Naive thymus-derived CD8-positive, alpha-beta T cell (primary cell): Measurements from ENCODE around the gene RAB6B. TPM values are rescaled to one million over a fixed set of nuclear protein-coding genes. Genes with fewer than 3 reads are reported as not detected.

Experiments used
- ATAC-seq, 2 donors: fragments of 150-1000 bp; cut with Tn5 transposase in 1 of 2; sonication (Bioruptor Pico), chemical (Tn5 transposase) in 1 of 2; 1 replicate in 1 of 2; 2 replicates in 1 of 2; pipeline ENCODE4 v1.10.0; 2021; ENCODE audit warnings: mild to moderate bottlenecking in 2 of 2, moderate library complexity in 2 of 2
- POLR2A ChIA-PET: fragments of 350-600 bp; sonication (Branson Sonifier 250); formaldehyde crosslinking; loops from one replicate; lab custom pipeline; 2021; ENCODE audit warnings: antibody characterized with exemption; lab: Charles Lee
- DNase-seq, 10 donors: peaks; one replicate each; pipeline versions ENCODE4 v3.0.0 to v3.0.0-alpha.2; 2020 to 2022
- H3K27ac Mint-ChIP-seq, 10 donors: one replicate each; pipeline ENCODE4 v1.8.0; 2020 to 2022; ENCODE audit warnings: mild to moderate bottlenecking in 10 of 10, mixed read lengths in 10 of 10, moderate library complexity in 4 of 10, inconsistent platforms in 1 of 10
- H3K27me3 Mint-ChIP-seq, 5 donors: one replicate each; pipeline ENCODE4 v1.8.0; 2021 to 2022; ENCODE audit warnings: mixed read lengths in 5 of 5
- H3K36me3 Mint-ChIP-seq, 3 donors: one replicate each; pipeline ENCODE4 v1.8.0; 2020 to 2022; ENCODE audit warnings: mixed read lengths in 3 of 3, mild to moderate bottlenecking in 2 of 3, inconsistent platforms in 1 of 3
- H3K4me1 Mint-ChIP-seq, 4 donors: one replicate each; pipeline ENCODE4 v1.8.0; 2021 to 2022; ENCODE audit warnings: mixed read lengths in 4 of 4
- H3K4me3 Mint-ChIP-seq, 10 donors: one replicate each; pipeline ENCODE4 v1.8.0; 2020 to 2022; ENCODE audit warnings: mild to moderate bottlenecking in 10 of 10, mixed read lengths in 10 of 10, moderate library complexity in 6 of 10, inconsistent platforms in 1 of 10
- H3K9me3 Mint-ChIP-seq, 9 donors: one replicate each; pipeline ENCODE4 v1.8.0; 2020 to 2022; ENCODE audit warnings: mixed read lengths in 9 of 9, mild to moderate bottlenecking in 3 of 9, inconsistent platforms in 1 of 9, moderate library complexity in 1 of 9
- polyA plus RNA-seq, 3 donors: library from polyadenylated mRNA; unstranded; fragments of 300-500 nt; fragmentation: Illumina TruSeq; gene quantifications; one replicate each; pipeline ENCODE4 v1.2.3, GENCODE V29; 2021
- total RNA-seq, 8 experiments: library from RNA in 2 of 8; stranded (reverse) in 2 of 8; gene quantifications; one replicate each; pipeline ENCODE4 v1.2.3 and lab custom pipeline; 2021 to 2026

The RAB6B gene
- total and polyA plus RNA-seq, 5 experiments from 2014 or later, result 0.25 to 0.38 (median 0.28) TPM; not detected in 2

- POLR2A ChIA-PET, result no interaction called here
- H3K27ac Mint-ChIP-seq, result peak overlapping the region in 2 of 10 donors; percentile 2 to 36
- H3K36me3 Mint-ChIP-seq, result peaks cover 11 to 90% (median 22%) of the 10 kb centered on the region in 3 donors
Measured at GRCh38 chr3:133815386-133815785, 80.3 kb downstream of the RAB6B start.

GRCh38 chr3:133812872-133813271 lies 82.8 kb downstream of the RAB6B start:
- ATAC-seq (no peak), DNase-seq (no peak)
- H3K4me1 Mint-ChIP-seq, result peaks cover 12 to 44% (median 23%) of the 10 kb centered on the region in 4 donors
- no peak overlapping the region for H3K4me3 Mint-ChIP-seq
- H3K36me3 Mint-ChIP-seq, result peaks cover 11 to 93% (median 19%) of the 10 kb centered on the region in 3 donors
- H3K9me3 Mint-ChIP-seq, result no peaks in the 10 kb centered on the region
- peak overlapping the region in 3 of 10 donors; percentile 37 to 72 (median 54) for H3K27ac Mint-ChIP-seq
- POLR2A ChIA-PET, result no interaction called here
- H3K27me3 Mint-ChIP-seq, result no peaks in the 10 kb centered on the region

More at GRCh38 chr3:133815386-133815785, 80.3 kb downstream of the RAB6B start:
- no peak overlapping the region for H3K4me3 Mint-ChIP-seq
- peaks cover 3 to 29% (median 20%) of the 10 kb centered on the region in 4 donors for H3K4me1 Mint-ChIP-seq
- no peak for ATAC-seq
- no peaks in the 10 kb centered on the region for H3K9me3 Mint-ChIP-seq
- DNase-seq, result no peak
- H3K27me3 Mint-ChIP-seq, result no peaks in the 10 kb centered on the region

GRCh38 chr3:133805702-133806475 lies 89.8 kb downstream of the RAB6B start, which contains the start of gene SRPRB:
SRPRB (plus strand) TSS chr3:133805815; CDS start chr3:133805849, 34 bp downstream.
- H3K27ac Mint-ChIP-seq, result peak within 1 kb of the TSS; percentile 85 to 99 (median 97)
- H3K4me3 Mint-ChIP-seq, result peak within 1 kb of the TSS; percentile 92 to 99 (median 96)
- ATAC-seq (peak; percentile 95 to 97), DNase-seq (peak; percentile 92 to 98 (median 95))
- no peaks in the 10 kb centered on the region for H3K9me3 Mint-ChIP-seq
- POLR2A ChIA-PET, result no interaction called here
- peaks cover 0 to 29% (median 10%) of the 10 kb centered on the region in 3 donors for H3K36me3 Mint-ChIP-seq
- peaks cover 6 to 45% (median 30%) of the 10 kb centered on the region in 4 donors for H3K4me1 Mint-ChIP-seq
- H3K27me3 Mint-ChIP-seq, result peaks cover 0 to 7% (median 3%) of the 10 kb centered on the region in 5 donors

GRCh38 chr3:133805384-133805701 lies 90.3 kb downstream of the RAB6B start:
- H3K4me1 Mint-ChIP-seq, result peaks cover 6 to 41% (median 28%) of the 10 kb centered on the region in 4 donors
- H3K36me3 Mint-ChIP-seq, result peaks cover 0 to 25% (median 6%) of the 10 kb centered on the region in 3 donors
- POLR2A ChIA-PET, result no interaction called here
- peak overlapping the region; percentile 92 to 99 (median 96) for H3K4me3 Mint-ChIP-seq
- H3K9me3 Mint-ChIP-seq, result no peaks in the 10 kb centered on the region
- peak overlapping the region; percentile 85 to 99 (median 97) for H3K27ac Mint-ChIP-seq
- H3K27me3 Mint-ChIP-seq, result peaks cover 0 to 11% (median 3%) of the 10 kb centered on the region in 5 donors
- no peak for DNase-seq
- no peak for ATAC-seq

GRCh38 chr3:133804896-133805295 lies 90.8 kb downstream of the RAB6B start:
- H3K4me1 Mint-ChIP-seq, result peaks cover 6 to 37% (median 26%) of the 10 kb centered on the region in 4 donors
- no peaks in the 10 kb centered on the region for H3K9me3 Mint-ChIP-seq
- no peak for ATAC-seq
- peak overlapping the region; percentile 92 to 99 (median 96) for H3K4me3 Mint-ChIP-seq
- H3K27ac Mint-ChIP-seq, result peak overlapping the region; percentile 85 to 99 (median 97)
- H3K36me3 Mint-ChIP-seq, result peaks cover 0 to 21% (median 6%) of the 10 kb centered on the region in 3 donors
- POLR2A ChIA-PET, result interaction anchor here (0.6 kb wide), 1 partner anchor 332 kb away, joined by 5 read pairs; no protein-coding TSS in a partner anchor
- peaks cover 0 to 14% (median 3%) of the 10 kb centered on the region in 5 donors for H3K27me3 Mint-ChIP-seq
- DNase-seq, result no peak

- DNase-seq (no peak), ATAC-seq (no peak)
- peaks cover 0 to 10% (median 6%) of the 10 kb centered on the region in 3 donors for H3K36me3 Mint-ChIP-seq
- POLR2A ChIA-PET, result no interaction called here
- H3K27me3 Mint-ChIP-seq, result peaks cover 0 to 17% (median 7%) of the 10 kb centered on the region in 5 donors
- no peaks in the 10 kb centered on the region for H3K9me3 Mint-ChIP-seq
- no peak overlapping the region for H3K27ac Mint-ChIP-seq
- H3K4me3 Mint-ChIP-seq, result no peak overlapping the region
- peaks cover 6 to 30% (median 22%) of the 10 kb centered on the region in 4 donors for H3K4me1 Mint-ChIP-seq
Measured at GRCh38 chr3:133803469-133803868, 92.2 kb downstream of the RAB6B start.

- no peak for ATAC-seq
Measured at GRCh38 chr3:133799794-133800585, 95.7 kb downstream of the RAB6B start.

GRCh38 chr3:133797396-133798105 lies 98.1 kb downstream of the RAB6B start:
- DNase-seq (no peak), ATAC-seq (no peak)
- H3K4me3 Mint-ChIP-seq, result no peak overlapping the region
- H3K9me3 Mint-ChIP-seq, result peaks cover 4 to 10% (median 6%) of the 10 kb centered on the region in 9 donors
- H3K27me3 Mint-ChIP-seq, result peaks cover 11 to 29% (median 27%) of the 10 kb centered on the region in 5 donors
- H3K4me1 Mint-ChIP-seq, result no peaks in the 10 kb centered on the region
- POLR2A ChIA-PET, result no interaction called here
- no peak overlapping the region for H3K27ac Mint-ChIP-seq
- H3K36me3 Mint-ChIP-seq, result peaks cover 0 to 9% (median 6%) of the 10 kb centered on the region in 3 donors

More at GRCh38 chr3:133799794-133800585, 95.7 kb downstream of the RAB6B start:
- H3K27me3 Mint-ChIP-seq, result peaks cover 11 to 28% (median 27%) of the 10 kb centered on the region in 5 donors
- DNase-seq, result no peak
- H3K27ac Mint-ChIP-seq, result no peak overlapping the region
- peaks cover 0 to 2% (median under 1%) of the 10 kb centered on the region in 4 donors for H3K4me1 Mint-ChIP-seq
- no peak overlapping the region for H3K4me3 Mint-ChIP-seq
- H3K9me3 Mint-ChIP-seq, result peaks cover 0 to 2% (median 0%) of the 10 kb centered on the region in 9 donors
- POLR2A ChIA-PET, result no interaction called here
- peaks cover 0 to 6% (median 0%) of the 10 kb centered on the region in 3 donors for H3K36me3 Mint-ChIP-seq

- Mint-ChIP-seq H3K4me3 (no peak overlapping the region), H3K27ac (no peak overlapping the region), H3K4me1 (no peaks in the 10 kb centered on the region), H3K36me3 (peaks cover 0 to 15% (median 9%) of the 10 kb centered on the region in 3 donors), H3K27me3 (peaks cover 7 to 36% (median 15%) of the 10 kb centered on the region in 5 donors), H3K9me3 (peaks cover 4 to 17% (median 11%) of the 10 kb centered on the region in 9 donors)
- ATAC-seq (no peak), DNase-seq (no peak)
- POLR2A ChIA-PET, result no interaction called here
Measured at GRCh38 chr3:133792171-133792763, 103.4 kb downstream of the RAB6B start.

- no peaks in the 10 kb centered on the region for H3K4me1 Mint-ChIP-seq
- no peak overlapping the region for H3K4me3 Mint-ChIP-seq
- peaks cover 2 to 14% (median 11%) of the 10 kb centered on the region in 9 donors for H3K9me3 Mint-ChIP-seq
- H3K36me3 Mint-ChIP-seq, result peaks cover 0 to 13% (median 5%) of the 10 kb centered on the region in 3 donors
- DNase-seq (no peak), ATAC-seq (no peak)
- peaks cover 4 to 21% (median 11%) of the 10 kb centered on the region in 5 donors for H3K27me3 Mint-ChIP-seq
- POLR2A ChIA-PET, result no interaction called here
- H3K27ac Mint-ChIP-seq, result no peak overlapping the region
Measured at GRCh38 chr3:133788024-133788423, 107.7 kb downstream of the RAB6B start.

- no peaks in the 10 kb centered on the region for H3K36me3 Mint-ChIP-seq
- H3K27ac Mint-ChIP-seq, result no peak overlapping the region
- ATAC-seq (no peak), DNase-seq (no peak)
- peaks cover 0 to 3% (median 0%) of the 10 kb centered on the region in 9 donors for H3K9me3 Mint-ChIP-seq
- POLR2A ChIA-PET, result no interaction called here
- H3K27me3 Mint-ChIP-seq, result peaks cover 10 to 45% (median 21%) of the 10 kb centered on the region in 5 donors
- no peaks in the 10 kb centered on the region for H3K4me1 Mint-ChIP-seq
- H3K4me3 Mint-ChIP-seq, result no peak overlapping the region
Measured at GRCh38 chr3:133783762-133784161, 111.9 kb downstream of the RAB6B start.
